Activated CD8-positive, alpha-beta memory T cell treated with anti-CD3 and anti-CD28 coated beads, Interleukin-2, amount 10 ng/mL, durations not matched to agents 7 days and 5 days (primary cell): ENCODE measurements around the gene ADAMTS2. TPM values are rescaled to one million over a fixed set of nuclear protein-coding genes. Genes with fewer than 3 reads are reported as not detected.

Experiments used
- ATAC-seq: fragments of 150-1000 bp; cut with Tn5 transposase; one replicate; pipeline ENCODE4 v1.10.0; 2021; ENCODE audit warnings: moderate library complexity
- CTCF ChIA-PET: fragments of 350-600 bp; sonication (Branson Sonifier 250); formaldehyde crosslinking; loops from one replicate; lab custom pipeline; 2021; ENCODE audit warnings: antibody characterized with exemption; lab: Charles Lee
- DNase-seq: peaks from one replicate; pipeline ENCODE4 v3.0.0-alpha.2; 2020
- H3K27ac Mint-ChIP-seq: one replicate; pipeline ENCODE4 v1.8.0; 2021; ENCODE audit warnings: mild to moderate bottlenecking, mixed read lengths
- H3K27me3 Mint-ChIP-seq: one replicate; pipeline ENCODE4 v1.8.0; 2021; ENCODE audit warnings: mixed read lengths
- H3K36me3 Mint-ChIP-seq: one replicate; pipeline ENCODE4 v1.8.0; 2021; ENCODE audit warnings: mild to moderate bottlenecking, mixed read lengths
- H3K4me1 Mint-ChIP-seq: one replicate; pipeline ENCODE4 v1.8.0; 2021; ENCODE audit warnings: mixed read lengths
- H3K4me3 Mint-ChIP-seq: one replicate; pipeline ENCODE4 v1.8.0; 2021; ENCODE audit warnings: mild to moderate bottlenecking, moderate library complexity, mixed read lengths
- H3K9me3 Mint-ChIP-seq: one replicate; pipeline ENCODE4 v1.8.0; 2022; ENCODE audit warnings: low read depth, mixed read lengths
- total RNA-seq, 2 experiments: library from RNA; stranded (reverse); gene quantifications; one replicate each; pipeline ENCODE4 v1.2.3, GENCODE V29; 2021

ADAMTS2 gene
- total RNA-seq, 2 experiments from 2014 or later: not detected

DNA sequence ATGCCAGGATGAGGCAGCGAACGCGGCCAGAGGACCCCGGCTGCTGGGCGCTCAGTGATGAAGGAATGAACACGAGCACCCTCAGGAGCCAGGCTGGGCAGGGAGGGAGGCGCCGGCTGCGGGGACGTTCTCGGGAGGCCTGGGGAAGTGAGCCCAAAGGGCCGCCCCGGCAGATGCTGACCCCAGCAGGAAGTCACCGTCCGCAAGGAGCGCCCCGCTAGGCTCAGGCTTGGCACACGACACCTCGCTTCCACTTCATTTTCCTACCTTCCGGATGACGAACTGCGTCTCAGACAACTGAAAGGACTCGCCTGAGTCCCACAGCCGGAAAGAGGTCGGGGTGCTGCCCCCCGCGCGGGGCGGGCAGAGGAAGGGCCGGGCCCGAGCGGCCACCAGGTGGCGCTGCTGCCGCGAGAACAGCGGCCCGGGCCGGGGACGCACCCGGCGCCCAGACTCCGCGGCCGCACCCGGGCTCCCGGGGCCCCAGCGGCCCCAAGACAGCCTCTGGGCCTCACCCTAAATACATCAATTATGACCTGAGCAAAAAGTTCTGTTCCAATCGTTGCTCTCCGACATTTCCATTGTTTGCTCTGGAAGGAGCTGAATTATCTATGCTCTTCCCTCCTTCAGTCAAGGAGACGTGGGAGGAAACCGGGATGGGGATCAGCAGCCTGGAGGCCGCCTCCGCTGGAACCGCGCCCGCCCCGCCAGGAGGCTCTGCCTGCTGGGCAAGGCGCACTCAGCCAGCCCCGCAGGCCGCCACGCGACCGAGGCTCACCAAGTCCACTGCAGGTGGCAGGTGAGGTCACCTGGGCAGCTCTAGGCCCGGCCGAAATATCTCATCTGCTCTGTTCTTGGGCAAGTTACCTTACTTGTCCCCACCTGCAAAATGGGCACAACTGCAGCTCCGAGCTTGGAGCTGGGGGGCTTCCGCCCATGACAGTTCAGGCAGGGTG, 178.1 kb downstream of the ADAMTS2 start:
- CTCF ChIA-PET: interaction anchor here (0.6 to 1.7 kb wide), 9 partner anchors 8 to 437 kb away, joined by 3 to 10 read pairs (median 4); partner anchors contain the start of gene ZNF354A

DNA sequence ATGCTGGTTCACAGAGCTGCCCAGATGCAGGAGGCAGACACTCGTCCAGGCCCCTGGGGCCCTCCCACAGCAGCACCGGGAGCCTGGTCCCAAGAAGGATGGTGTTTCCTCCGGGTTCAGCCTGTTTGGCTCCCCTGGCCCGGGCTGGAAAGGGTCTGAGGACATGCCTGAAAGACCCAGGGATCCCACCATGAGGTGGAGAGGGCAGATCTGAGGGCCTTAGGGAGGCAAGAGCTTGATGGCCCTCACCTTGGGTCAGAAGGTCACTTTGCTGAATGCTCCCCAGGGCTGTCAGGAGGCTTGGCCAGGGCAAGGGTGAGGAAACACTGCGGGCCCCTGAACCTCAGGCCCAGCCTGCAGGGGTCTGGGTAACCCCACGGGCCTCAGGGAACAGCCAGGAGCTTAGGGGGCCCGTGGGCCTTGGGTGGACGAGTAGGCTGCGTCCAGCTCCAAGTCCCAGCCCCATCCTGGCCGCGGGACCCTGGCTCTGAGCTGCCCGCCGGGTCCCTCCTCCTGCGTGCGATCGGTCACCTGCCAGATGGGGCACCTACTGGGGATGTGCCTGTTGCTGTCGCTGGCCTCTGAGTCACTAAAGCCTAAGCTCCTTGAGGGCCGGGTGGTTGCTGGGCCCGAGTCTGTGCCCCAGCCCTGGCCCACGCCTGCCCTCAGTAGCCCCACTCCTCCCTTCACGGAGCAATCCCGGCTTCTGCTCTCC, 178.9 kb downstream of the ADAMTS2 start:
- Mint-ChIP-seq H3K4me3 (no peak overlapping the region), H3K4me1 (no peaks in the 10 kb centered on the region), H3K27me3 (no peaks in the 10 kb centered on the region), H3K9me3 (no peaks in the 10 kb centered on the region), H3K36me3 (no peaks in the 10 kb centered on the region), H3K27ac (no peak overlapping the region)
- ATAC-seq: no peak
- no peak for DNase-seq
- CTCF ChIA-PET: interaction anchor here (0.9 to 1.7 kb wide), 2 partner anchors 24 to 327 kb away, joined by 5 to 10 read pairs; no protein-coding TSS in a partner anchor

More for the DNA sequence above, 178.1 kb downstream of the ADAMTS2 start:
- Mint-ChIP-seq H3K27me3 (no peaks in the 10 kb centered on the region), H3K36me3 (no peaks in the 10 kb centered on the region), H3K4me1 (no peaks in the 10 kb centered on the region), H3K27ac (no peak overlapping the region), H3K4me3 (no peak overlapping the region), H3K9me3 (no peaks in the 10 kb centered on the region)
- DNase-seq (peak; percentile 50), ATAC-seq (peak; percentile 81)

DNA sequence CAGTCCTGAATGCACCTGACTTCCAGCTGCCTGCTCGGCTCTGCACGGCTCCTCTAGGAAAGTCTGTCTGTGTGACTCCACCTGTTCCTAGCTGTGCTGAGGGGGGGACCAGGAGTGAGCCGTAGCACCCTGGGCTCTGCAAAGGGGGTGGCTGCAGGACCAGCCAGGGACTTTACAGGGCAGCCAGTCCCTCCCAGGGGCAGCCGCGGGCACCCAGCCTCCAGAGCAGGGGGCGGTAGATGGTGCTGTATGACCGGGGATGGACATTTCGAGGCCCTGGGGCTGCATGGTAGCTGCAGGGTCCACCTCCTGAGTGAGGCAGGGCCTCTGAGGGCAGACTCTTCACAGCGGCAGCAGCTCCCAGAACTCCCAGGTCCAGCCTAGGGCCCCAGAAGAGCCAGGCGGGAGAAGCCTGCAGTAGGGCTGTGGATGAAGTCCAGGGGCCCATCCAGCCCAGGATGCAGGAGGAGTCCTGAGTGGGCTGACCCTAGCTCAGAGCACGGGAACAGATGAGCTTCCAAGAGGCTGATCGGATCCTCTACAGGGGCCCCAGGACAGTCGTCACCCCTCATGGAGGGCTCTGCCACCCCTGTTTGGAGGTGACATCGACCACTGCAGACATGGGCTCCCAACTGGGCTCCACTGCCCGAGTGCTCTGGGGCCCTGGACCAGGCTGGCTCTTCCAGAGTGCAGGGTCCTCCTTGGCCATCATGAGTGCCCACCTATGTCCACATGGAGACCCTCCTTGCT, 179.7 kb downstream of the ADAMTS2 start:
- Mint-ChIP-seq H3K9me3 (peaks cover 6% of the 10 kb centered on the region), H3K4me3 (no peak overlapping the region), H3K36me3 (no peaks in the 10 kb centered on the region), H3K4me1 (no peaks in the 10 kb centered on the region), H3K27ac (no peak overlapping the region), H3K27me3 (no peaks in the 10 kb centered on the region)
- no peak for ATAC-seq
- no peak for DNase-seq
- CTCF ChIA-PET: interaction anchor here (0.9 kb wide), 1 partner anchor 23 kb away, joined by 5 read pairs; no protein-coding TSS in a partner anchor

DNA sequence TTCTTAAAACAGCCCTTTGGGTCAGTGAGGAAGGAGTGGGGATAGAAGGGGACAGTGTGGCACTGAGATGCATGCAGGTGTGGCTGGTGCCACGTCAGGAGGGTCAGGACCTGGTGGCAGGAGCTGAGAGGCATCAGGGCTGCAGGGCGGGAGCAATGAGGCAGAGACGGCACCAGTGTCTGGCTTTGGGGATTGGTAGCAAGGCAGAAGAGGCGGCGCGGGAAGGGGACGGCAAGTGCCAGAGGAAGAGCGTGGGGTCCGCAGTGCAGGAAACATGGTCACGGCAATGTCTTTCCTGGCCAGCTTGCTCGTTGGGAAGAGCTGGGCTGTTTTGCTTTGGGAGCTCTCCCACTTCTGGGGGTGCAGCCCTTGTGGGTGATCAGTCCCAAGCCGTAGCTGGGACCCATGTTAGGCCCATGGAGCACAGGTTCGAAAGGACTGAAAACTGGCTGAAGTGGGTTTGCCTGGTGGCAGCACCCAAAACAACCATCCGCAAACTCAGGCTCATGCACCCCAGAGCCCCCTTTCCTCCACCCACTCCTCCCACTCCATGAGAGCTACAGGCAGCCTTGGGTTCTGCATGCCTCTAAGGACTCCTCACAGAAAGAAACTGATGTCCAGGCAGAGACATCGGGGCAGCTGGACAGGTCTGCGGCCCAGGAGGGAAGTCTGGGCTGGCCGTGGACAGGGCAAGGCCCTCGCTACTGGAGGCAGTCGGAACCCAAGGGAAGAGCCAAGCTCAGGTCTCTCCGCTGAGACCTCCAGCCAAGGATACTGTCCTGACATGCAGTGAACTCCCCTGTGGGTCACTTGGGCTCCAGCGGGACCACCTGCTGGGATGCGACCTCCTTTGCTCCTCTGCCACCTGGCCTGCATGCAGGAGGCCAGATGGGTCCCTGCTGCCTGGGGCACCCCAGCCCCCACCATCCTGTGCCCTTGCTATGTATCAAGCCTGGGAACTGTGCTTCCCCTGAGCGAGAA, 180.6 kb downstream of the ADAMTS2 start:
- Mint-ChIP-seq H3K36me3 (no peaks in the 10 kb centered on the region), H3K4me3 (no peak overlapping the region), H3K9me3 (peaks cover 10% of the 10 kb centered on the region), H3K27me3 (no peaks in the 10 kb centered on the region), H3K27ac (no peak overlapping the region), H3K4me1 (no peaks in the 10 kb centered on the region)
- DNase-seq (no peak), ATAC-seq (no peak)
- CTCF ChIA-PET: no interaction called here

DNA sequence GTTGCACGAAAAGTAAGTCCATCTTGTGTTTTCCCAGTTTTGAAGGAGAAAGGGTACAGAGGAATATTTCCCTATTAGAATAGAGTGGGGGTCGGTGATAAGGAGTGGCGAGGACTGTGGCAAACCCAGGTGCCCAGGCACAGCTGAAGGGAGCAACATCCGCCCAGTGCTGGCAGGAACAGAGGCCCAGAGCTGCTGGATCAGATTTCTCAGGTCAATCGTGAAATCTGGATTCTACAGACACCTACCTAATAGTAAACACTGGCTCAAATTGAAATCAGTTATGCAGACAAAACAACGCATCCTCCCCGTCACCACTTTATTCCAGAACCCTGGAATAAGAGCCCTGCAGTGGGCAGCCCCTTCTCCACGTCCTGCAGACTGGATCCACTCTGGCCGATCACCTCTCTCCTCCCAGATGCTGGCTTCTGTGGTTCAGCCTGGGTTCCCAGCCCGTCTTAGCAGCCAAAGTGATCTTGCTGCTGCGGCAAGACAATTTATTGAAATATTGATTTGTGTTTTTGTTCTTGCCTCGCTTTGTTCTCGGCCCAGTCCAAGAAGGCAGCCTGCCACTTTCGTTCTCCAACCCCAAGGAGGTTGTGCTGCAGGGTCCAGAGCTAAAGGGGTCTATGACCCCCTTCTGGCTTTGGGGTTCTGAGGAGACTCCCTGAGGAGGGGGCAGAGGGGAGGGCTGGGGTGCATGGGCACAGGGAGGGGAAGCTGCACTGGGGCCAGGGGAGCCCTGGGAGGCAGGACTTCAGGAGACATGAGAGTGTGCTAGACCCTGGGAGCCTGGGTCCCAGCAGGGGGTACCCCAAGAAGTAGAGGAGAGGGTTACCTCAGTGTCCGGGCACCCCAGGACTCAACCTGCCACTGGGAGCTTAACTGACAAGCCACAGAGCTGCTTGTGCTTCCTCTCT, 181.8 kb downstream of the ADAMTS2 start:
- no peaks in the 10 kb centered on the region for H3K4me1 Mint-ChIP-seq
- H3K4me3 Mint-ChIP-seq: no peak overlapping the region
- CTCF ChIA-PET: no interaction called here

DNA sequence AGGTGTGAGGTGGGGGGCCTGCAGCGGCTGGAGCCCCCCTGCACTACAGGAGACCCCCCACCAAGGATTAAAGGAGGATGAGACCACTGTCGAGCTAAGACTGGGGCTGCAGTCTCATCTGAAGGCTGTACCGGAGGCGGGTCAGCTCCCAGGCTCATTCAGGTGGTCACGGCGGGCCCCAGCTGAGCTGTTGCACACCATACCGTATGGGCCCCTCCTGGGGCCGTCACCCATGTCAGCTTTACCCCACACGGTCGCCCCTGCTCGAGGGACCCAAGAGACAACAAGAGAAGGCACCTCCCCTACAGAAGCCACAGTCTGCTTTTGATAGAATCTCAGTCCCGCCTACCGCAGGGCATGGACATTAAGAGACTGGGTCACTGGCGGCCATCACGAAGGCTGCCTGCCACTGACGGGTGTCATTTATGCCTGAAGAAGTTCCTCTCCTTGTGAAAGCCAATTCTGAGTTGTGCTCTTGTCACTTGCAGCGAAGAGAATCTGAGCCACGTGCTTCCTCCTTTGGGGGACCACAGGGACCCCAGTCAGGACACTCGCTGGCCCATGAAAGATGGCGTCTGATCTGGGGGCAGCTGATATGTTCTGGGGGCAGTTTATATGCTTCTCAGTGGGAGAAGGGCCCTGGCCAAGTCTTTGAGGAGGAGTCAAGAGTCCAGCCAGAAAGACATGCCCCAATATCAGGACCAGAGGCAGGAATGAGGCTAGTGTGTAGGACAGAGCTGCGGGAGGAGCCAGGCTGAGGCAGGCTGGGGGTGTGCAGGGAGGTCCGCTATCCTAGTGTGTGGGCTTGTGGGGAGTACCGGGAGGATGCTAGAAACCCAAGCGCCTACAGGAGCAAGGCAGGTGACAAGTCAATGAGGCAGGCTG, 182.7 kb downstream of the ADAMTS2 start:
- H3K27ac Mint-ChIP-seq: no peak overlapping the region
- H3K4me1 Mint-ChIP-seq: no peaks in the 10 kb centered on the region
- peaks cover 10% of the 10 kb centered on the region for H3K9me3 Mint-ChIP-seq
- no peaks in the 10 kb centered on the region for H3K36me3 Mint-ChIP-seq
- ATAC-seq (no peak), DNase-seq (no peak)
- CTCF ChIA-PET: no interaction called here
- H3K27me3 Mint-ChIP-seq: no peaks in the 10 kb centered on the region
- H3K4me3 Mint-ChIP-seq: no peak overlapping the region

More for the DNA sequence above, 181.8 kb downstream of the ADAMTS2 start:
- no peaks in the 10 kb centered on the region for H3K27me3 Mint-ChIP-seq
- H3K9me3 Mint-ChIP-seq: peaks cover 10% of the 10 kb centered on the region
- ATAC-seq: no peak
- DNase-seq: no peak
- no peaks in the 10 kb centered on the region for H3K36me3 Mint-ChIP-seq
- no peak overlapping the region for H3K27ac Mint-ChIP-seq

DNA sequence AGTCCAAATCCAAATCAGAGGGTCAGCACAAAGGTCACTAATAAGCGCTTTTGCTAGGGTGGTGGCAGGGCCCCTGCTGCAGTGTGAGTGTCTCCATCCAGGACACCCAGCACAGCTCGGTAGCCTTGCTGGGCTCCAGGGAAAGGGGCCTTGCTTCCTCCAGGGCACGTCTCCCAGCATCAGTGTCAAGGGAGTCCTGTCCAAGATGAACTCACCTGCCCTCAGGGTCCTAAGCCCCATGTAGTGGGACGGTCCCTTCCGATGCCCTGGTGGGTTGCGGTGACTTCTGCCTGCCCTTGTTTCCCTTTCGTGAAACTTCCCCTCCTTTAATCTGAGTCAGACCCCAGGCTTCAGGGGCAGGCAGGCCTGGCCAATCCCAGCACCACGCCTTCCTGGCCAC, 183.4 kb downstream of the ADAMTS2 start:
- DNase-seq: no peak

DNA sequence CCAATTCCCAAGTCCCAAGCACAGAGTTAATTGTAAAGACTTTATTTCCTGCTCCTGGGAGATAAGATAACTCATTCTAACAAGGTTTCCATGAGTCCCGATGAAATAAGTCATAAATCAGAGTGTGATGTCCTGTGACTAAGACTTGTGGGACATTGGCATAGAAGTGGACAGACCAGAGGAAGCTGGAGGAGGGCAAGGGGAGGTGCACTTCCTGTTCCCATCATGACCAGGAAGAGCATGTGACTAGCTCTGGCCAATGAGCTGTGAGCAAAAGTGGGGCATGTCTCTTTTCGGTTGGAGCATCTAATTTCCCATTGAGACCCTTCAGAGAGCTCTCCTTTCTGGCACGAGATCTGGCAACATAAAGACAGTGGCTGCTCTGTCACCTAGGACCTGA, 184.7 kb downstream of the ADAMTS2 start:
- no peak for DNase-seq
- H3K9me3 Mint-ChIP-seq: peaks cover 10% of the 10 kb centered on the region
- H3K4me3 Mint-ChIP-seq: no peak overlapping the region
- H3K27ac Mint-ChIP-seq: no peak overlapping the region
- no peak for ATAC-seq
- H3K4me1 Mint-ChIP-seq: no peaks in the 10 kb centered on the region
- no peaks in the 10 kb centered on the region for H3K27me3 Mint-ChIP-seq
- CTCF ChIA-PET: no interaction called here
- no peaks in the 10 kb centered on the region for H3K36me3 Mint-ChIP-seq

More for the DNA sequence above, 183.4 kb downstream of the ADAMTS2 start:
- no peak overlapping the region for H3K4me3 Mint-ChIP-seq
- no peaks in the 10 kb centered on the region for H3K36me3 Mint-ChIP-seq
- H3K4me1 Mint-ChIP-seq: no peaks in the 10 kb centered on the region
- CTCF ChIA-PET: no interaction called here
- no peak overlapping the region for H3K27ac Mint-ChIP-seq
- no peaks in the 10 kb centered on the region for H3K27me3 Mint-ChIP-seq
- H3K9me3 Mint-ChIP-seq: peaks cover 10% of the 10 kb centered on the region
- no peak for ATAC-seq

DNA sequence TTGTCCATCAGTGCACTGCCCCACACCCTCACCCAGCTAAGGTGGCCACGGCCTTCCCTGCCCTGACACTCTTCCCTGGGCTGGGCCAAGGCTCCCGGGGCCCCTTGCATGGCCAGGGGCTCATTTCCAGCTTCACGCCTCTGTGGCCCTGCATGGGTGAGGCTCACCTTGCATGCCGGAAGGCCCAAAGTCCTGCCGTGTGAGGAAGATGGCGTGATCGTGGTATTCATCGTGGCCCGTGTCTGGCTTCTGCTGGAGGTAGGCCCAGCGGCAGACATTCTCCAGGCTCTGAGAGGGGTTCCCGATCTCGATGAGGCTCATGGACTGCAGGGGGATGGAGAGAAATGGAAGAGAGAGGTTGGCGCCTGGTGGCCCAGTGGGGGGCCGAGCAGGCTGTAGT, 186.7 kb downstream of the ADAMTS2 start:
- H3K27me3 Mint-ChIP-seq: no peaks in the 10 kb centered on the region
- DNase-seq (no peak), ATAC-seq (no peak)
- CTCF ChIA-PET: no interaction called here
- H3K27ac Mint-ChIP-seq: no peak overlapping the region
- no peaks in the 10 kb centered on the region for H3K36me3 Mint-ChIP-seq
- no peak overlapping the region for H3K4me3 Mint-ChIP-seq
- peaks cover 10% of the 10 kb centered on the region for H3K9me3 Mint-ChIP-seq
- H3K4me1 Mint-ChIP-seq: no peaks in the 10 kb centered on the region

DNA sequence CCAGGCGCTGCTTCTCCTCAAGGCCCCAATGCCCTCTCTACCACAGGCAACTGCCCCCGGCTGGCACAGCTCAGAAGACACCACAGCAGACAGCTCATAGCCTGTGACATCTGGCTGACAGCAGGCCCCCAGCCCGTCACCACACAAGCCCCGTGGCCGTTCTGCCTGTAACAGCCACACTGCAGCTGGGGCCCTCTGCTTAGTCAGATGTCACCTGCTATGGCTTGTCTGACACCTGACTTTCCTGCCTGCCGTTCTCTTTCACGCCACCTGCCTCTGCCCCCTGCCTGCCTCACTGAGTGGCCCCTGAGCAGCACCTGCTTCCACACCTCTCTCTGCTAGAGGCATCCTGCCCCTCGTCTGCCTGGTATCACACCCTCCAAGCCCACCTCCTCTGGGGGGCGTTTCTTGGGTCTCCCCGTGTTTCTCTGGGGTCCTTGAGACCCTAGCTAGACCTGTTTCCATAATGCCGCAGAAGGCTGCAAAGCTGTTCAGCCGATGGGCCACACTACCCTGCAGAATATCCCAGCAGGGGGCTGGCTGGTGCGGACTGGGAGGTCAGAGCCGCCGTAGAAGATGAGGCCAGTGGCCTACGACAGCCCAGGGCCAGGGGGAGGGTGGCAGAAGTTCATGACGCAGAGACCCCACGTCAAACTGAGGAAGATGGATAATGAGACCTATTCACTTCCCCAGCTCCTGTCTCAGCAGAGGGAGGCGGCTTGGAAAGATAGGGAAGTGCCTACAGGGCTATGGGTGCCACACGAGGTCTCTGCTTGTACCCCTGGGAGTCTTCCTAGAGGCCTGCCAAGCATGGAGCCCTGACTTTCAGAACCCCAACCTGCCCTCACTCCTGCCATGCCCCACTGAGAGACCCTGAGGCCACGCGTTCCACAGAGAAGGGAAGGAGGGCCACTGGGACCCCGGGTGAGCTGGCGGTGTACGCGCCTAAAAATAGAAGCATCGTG, 190.0 kb downstream of the ADAMTS2 start:
- Mint-ChIP-seq H3K4me3 (no peak overlapping the region), H3K27me3 (no peaks in the 10 kb centered on the region), H3K36me3 (no peaks in the 10 kb centered on the region), H3K27ac (no peak overlapping the region), H3K4me1 (no peaks in the 10 kb centered on the region), H3K9me3 (peaks cover under 1% of the 10 kb centered on the region)
- DNase-seq (no peak), ATAC-seq (no peak)
- CTCF ChIA-PET: no interaction called here
